ENCODE results near the gene OPN1SW.

- TF ChIP-seq POLR2AphosphoS5 (IDR thresholded peaks at IDR 0.05; ENCODE audit: borderline replicate concordance, low read depth, low read length) (no peak), EZH2 (IDR thresholded peaks at IDR 0.05) (no peak), FOXP2 (optimal IDR thresholded peaks at IDR 0.05; ENCODE audit: control extremely low read depth, extremely low read length, insufficient read depth) (no peak)
These were observed 8.0 kb downstream of the OPN1SW start for GRCh38 chr7:128767475-128768110.
